Gastrocnemius medialis (tissue), 4 donors: ENCODE measurements around the gene ATP11A. TPM values are rescaled to one million over a fixed set of nuclear protein-coding genes. Genes with fewer than 3 reads are reported as not detected.

ENCODE experiments used
- ATAC-seq, 2 donors: fragments of 150-250 bp; one replicate each; pipeline ENCODE4 v1.9.1; 2016
- DNase-seq, 2 donors: peaks; one replicate each; pipeline ENCODE4 v3.0.0-alpha.2; 2019
- H3K27ac ChIP-seq, 4 donors: fragments of 200-600 bp; sonication (generic); 1 replicate in 1 of 4; 2 replicates in 3 of 4; pipeline ENCODE4 v1.5.1; 2016 to 2018; ENCODE audit warnings: mild to moderate bottlenecking in 2 of 4, moderate library complexity in 1 of 4
- H3K27me3 ChIP-seq, 3 donors: fragments of 200-600 bp; sonication (generic) in 2 of 3; 1 replicate in 1 of 3; 2 replicates in 2 of 3; pipeline versions ENCODE4 v1.5.1 to v1.6.0; 2016 to 2019; ENCODE audit warnings: mild to moderate bottlenecking in 1 of 3, moderate library complexity in 1 of 3
- H3K36me3 ChIP-seq, 2 donors: fragments of 200-600 bp; sonication (generic) in 1 of 2; one replicate each; pipeline ENCODE4 v1.5.1; 2017 to 2018
- H3K4me1 ChIP-seq, 2 donors: fragments of 200-600 bp; sonication (generic) in 1 of 2; one replicate each; pipeline ENCODE4 v1.5.1; 2016 to 2017; ENCODE audit warnings: mild to moderate bottlenecking in 2 of 2
- H3K4me3 ChIP-seq, 4 donors: fragments of 200-600 bp; sonication (generic) in 3 of 4; 1 replicate in 1 of 4; 2 replicates in 3 of 4; pipeline ENCODE4 v1.5.1; 2016 to 2019; ENCODE audit warnings: mild to moderate bottlenecking in 2 of 4
- H3K9me3 ChIP-seq, 3 donors: fragments of 200-600 bp; sonication (generic) in 2 of 3; 1 replicate in 1 of 3; 2 replicates in 2 of 3; pipeline ENCODE4 v1.5.1; 2016 to 2019
- POLR2A ChIP-seq, 2 donors: fragments of 450-650 bp; IDR thresholded peaks; one replicate each; pipeline ENCODE4 v1.6.1; 2017; ENCODE audit warnings: antibody characterized with exemption in 2 of 2, mild to moderate bottlenecking in 2 of 2, moderate library complexity in 2 of 2
- in situ Hi-C, 4 donors: fragments of 200-750 bp; cut with MboI; loops; one replicate each; pipeline versions ENCODE4 v1.15.0 to v1.8.0; 2017; ENCODE audit warnings: low sequenced_read_pairs in 4 of 4
- intact Hi-C: fragments of 100-400 bp; cut with DNase I; formaldehyde crosslinking; loops from one replicate; pipeline ENCODE4 v1.15.1; 2023; ENCODE audit warnings: low total_unique reads
- total RNA-seq, 4 donors: library from RNA; depleted of rRNA; stranded (reverse); fragments of >200 nt; gene quantifications; one replicate each; pipeline versions ENCODE4 v1.1.0 to v1.2.3, GENCODE V29; 2016
- TF ChIP-seq, protein P1 (sequence below), 5 experiments: fragments of 450-650 bp in 3 of 5; fragments of 200-600 bp in 2 of 5; sonication (generic) in 2 of 5; IDR thresholded peaks in 4 of 5; conservative IDR thresholded peaks in 1 of 5; 1 replicate in 4 of 5; 2 replicates in 1 of 5; pipeline ENCODE4 v1.5.1; 2016 to 2019; ENCODE audit warnings: antibody characterized with exemption in 5 of 5, mild to moderate bottlenecking in 3 of 5, moderate library complexity in 3 of 5

The ATP11A gene
- total RNA-seq, 4 donors from 2014 or later: 10.0 to 14.2 (median 12.6) TPM

DNA sequence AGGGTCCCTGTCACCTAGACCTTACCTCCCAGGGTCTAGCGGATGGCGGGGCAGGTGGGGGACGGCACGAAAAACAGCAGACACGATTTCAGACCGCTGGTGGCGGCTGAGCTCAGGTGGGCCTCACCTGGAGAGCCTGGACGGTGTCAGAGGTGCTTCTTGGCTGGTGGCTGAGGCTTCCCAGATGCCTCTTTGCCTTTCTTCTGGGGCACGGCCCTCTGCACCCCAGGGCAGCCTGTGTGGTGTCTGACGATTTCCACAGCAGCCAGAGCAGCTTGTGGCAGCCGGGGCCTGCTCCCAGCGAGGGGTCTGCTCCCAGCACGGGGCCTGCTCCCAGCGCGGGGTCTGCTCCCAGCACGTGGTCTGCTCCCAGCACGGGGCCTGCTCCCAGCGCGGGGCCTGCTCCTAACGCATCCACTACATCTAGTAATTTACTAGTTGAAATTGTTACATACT is 66.7 kb downstream of the ATP11A start:
- peak overlapping the region in 1 of 4 donors; percentile 35 for H3K27ac ChIP-seq
- no peak for ATAC-seq
- DNase-seq: no peak

DNA sequence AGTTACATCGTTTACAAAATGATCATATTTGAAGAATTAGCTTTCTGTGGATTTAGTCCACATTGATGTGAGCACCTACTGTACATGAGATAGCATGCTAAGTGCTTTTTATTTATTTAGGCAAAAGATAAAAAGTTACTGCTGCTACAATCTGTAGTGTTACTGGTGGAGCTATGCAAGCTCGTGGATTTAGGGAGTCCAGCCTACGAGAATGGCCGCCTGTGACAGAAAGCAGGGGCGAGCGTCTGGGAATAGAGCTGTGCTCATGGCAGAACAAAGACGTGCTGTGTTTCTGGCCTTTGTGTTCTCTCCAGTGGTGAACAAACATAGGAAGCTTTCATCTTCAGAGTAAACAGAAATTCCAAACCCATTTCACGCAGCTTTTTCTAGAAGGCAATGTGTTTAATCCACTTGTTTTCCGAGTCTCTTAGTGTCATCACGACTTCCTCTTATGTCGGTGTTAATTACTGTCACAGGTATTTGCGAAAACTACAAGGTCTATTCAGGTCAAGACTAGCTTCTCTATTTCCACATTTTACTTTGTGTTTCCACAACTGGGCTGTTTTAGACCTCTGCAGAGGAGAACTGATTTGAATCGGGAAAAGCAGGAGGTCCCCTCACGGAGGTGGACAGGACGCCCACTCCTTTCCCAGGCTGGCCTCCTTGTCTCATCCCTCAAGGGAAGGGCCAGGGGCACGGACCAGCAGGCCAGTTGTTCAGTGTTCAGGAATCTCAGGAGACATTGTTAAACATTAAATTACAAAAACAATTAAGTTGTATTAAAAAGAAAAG is 67.3 kb downstream of the ATP11A start:
- no peak overlapping the region for H3K27ac ChIP-seq
- peaks cover 4 to 6% of the 10 kb centered on the region in 2 donors for H3K4me1 ChIP-seq
- in situ Hi-C loops (no loop called here), intact Hi-C loops (no loop called here)
- H3K4me3 ChIP-seq: no peak overlapping the region
- H3K9me3 ChIP-seq: no peaks in the 10 kb centered on the region
- DNase-seq (no peak), ATAC-seq (no peak)
- no peaks in the 10 kb centered on the region for H3K36me3 ChIP-seq
- no peak for TF ChIP-seq POLR2A (IDR thresholded peaks at IDR 0.05)
- TF ChIP-seq, protein P1, sequence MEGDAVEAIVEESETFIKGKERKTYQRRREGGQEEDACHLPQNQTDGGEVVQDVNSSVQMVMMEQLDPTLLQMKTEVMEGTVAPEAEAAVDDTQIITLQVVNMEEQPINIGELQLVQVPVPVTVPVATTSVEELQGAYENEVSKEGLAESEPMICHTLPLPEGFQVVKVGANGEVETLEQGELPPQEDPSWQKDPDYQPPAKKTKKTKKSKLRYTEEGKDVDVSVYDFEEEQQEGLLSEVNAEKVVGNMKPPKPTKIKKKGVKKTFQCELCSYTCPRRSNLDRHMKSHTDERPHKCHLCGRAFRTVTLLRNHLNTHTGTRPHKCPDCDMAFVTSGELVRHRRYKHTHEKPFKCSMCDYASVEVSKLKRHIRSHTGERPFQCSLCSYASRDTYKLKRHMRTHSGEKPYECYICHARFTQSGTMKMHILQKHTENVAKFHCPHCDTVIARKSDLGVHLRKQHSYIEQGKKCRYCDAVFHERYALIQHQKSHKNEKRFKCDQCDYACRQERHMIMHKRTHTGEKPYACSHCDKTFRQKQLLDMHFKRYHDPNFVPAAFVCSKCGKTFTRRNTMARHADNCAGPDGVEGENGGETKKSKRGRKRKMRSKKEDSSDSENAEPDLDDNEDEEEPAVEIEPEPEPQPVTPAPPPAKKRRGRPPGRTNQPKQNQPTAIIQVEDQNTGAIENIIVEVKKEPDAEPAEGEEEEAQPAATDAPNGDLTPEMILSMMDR (IDR thresholded peaks at IDR 0.05 in 4 of 5, conservative IDR thresholded peaks at IDR 0.05 in 1 of 5): no peak
- no peaks in the 10 kb centered on the region for H3K27me3 ChIP-seq

More for the DNA sequence above, 66.7 kb downstream of the ATP11A start:
- Histone ChIP-seq H3K9me3 (no peaks in the 10 kb centered on the region), H3K4me1 (peaks cover 4% of the 10 kb centered on the region in 2 donors), H3K36me3 (no peaks in the 10 kb centered on the region), H3K4me3 (no peak overlapping the region), H3K27me3 (no peaks in the 10 kb centered on the region)
- in situ Hi-C loops: no loop called here
- intact Hi-C loops: no loop called here
- TF ChIP-seq, protein P1 (IDR thresholded peaks at IDR 0.05 in 4 of 5, conservative IDR thresholded peaks at IDR 0.05 in 1 of 5): no peak
- TF ChIP-seq POLR2A (IDR thresholded peaks at IDR 0.05): no peak

DNA sequence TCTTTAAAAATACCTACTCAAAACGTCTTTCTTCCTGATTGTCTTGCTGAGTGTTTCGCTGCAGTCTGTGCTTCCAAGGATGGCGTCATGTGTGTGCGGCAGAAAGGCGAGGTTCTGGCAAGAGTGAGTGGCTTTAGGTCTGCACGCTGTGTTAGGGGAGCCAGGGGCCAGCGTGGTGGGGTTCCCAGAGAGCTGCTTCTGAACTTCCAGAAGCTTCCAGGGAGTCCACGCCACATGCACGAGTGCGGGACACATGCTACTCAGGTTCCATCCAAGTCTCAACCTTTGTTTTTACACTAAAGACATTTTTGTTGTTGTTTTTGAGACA is 67.9 kb downstream of the ATP11A start:
- Histone ChIP-seq H3K4me1 (peaks cover 4 to 6% of the 10 kb centered on the region in 2 donors), H3K27me3 (no peaks in the 10 kb centered on the region), H3K9me3 (no peaks in the 10 kb centered on the region), H3K36me3 (no peaks in the 10 kb centered on the region), H3K4me3 (no peak overlapping the region), H3K27ac (no peak overlapping the region)
- in situ Hi-C loops (no loop called here), intact Hi-C loops (no loop called here)
- TF ChIP-seq, protein P1 (IDR thresholded peaks at IDR 0.05 in 4 of 5, conservative IDR thresholded peaks at IDR 0.05 in 1 of 5): no peak
- TF ChIP-seq POLR2A (IDR thresholded peaks at IDR 0.05): no peak
- DNase-seq (no peak), ATAC-seq (no peak)

DNA sequence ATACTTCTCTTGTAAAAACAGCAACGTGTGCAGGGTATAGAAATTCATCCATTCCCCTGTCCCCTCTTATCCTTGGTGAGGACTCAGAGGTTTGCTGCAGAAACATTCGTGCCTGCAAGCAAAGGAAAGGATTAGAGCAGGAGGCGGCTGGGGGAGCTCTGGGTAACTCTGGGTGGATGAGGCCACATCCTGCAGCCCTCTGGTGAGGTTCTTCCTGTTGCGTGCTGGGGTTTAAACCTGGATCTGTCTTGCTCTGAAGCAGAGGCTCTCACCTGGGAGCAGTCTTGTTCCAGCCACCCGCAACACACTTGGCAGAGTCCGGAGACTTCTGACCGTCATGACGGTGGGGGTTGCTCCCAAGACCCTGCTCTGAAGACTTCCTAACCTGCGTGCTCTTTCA is 69.2 kb downstream of the ATP11A start:
- Histone ChIP-seq H3K4me1 (peaks cover 0 to 2% of the 10 kb centered on the region in 2 donors), H3K36me3 (no peaks in the 10 kb centered on the region), H3K9me3 (no peaks in the 10 kb centered on the region), H3K27me3 (no peaks in the 10 kb centered on the region), H3K27ac (no peak overlapping the region), H3K4me3 (no peak overlapping the region)
- ATAC-seq (no peak), DNase-seq (no peak)
- TF ChIP-seq POLR2A (IDR thresholded peaks at IDR 0.05): no peak
- TF ChIP-seq, protein P1 (IDR thresholded peaks at IDR 0.05 in 4 of 5, conservative IDR thresholded peaks at IDR 0.05 in 1 of 5): no peak
- intact Hi-C loops: no loop called here
- in situ Hi-C loops: no loop called here
